ENCODE data around the gene LDAF1. TPM values are rescaled to one million over a fixed set of nuclear protein-coding genes. Genes with fewer than 3 reads are reported as not detected.
"Not testable (repeated sequence)": the region's sequence is repeated elsewhere in the genome, so short reads cannot be mapped to it uniquely, and the experiment has no call there.

Gene LDAF1
- total RNA-seq, 1 experiment from 2014 or later, result 18.7 TPM

DNA sequence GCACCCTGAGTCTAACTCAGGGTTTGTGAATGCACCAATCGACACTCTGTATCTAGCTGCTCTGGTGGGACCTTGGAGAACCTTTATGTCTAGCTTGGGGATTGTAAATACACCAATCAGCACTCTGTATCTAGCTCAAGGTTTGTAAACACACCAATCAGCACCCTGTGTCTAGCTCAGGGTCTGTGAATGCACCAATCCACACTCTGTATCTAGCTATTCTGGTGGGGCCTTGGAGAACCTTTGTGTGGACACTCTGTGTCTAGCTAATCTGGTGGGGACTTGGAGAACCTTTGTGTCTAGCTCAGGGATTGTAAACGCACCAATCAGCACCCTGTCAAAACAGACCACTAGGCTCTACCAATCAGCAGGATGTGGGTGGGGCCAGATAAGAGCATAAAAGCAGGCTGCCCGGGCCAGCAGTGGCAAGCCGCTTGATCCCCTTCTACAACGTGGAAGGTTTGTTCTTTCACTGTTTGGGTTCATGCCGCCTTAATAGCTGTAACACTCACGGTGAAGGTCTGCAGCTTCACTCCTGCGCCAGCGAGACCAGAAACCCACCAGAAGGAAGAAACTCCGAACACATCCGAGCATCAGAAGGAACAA, 5.2 kb upstream of the LDAF1 start:
- not testable (repeated sequence) for H3K27me3 ChIP-seq (ENCODE audit: insufficient read depth, low read length); H3K56ac ChIP-seq (ENCODE audit: insufficient read length, low read depth, low read length); H2BK12ac ChIP-seq (ENCODE audit: insufficient read length, low read depth, low read length); H2BK120ac ChIP-seq (ENCODE audit: low read depth, low read length, poor library complexity, severe bottlenecking); DNase-seq; H3K4me1 Mint-ChIP-seq; H3K14ac ChIP-seq (ENCODE audit: insufficient read depth, low read length); H3K27ac ChIP-seq (ENCODE audit: insufficient read length, low read depth, low read length); H3K79me2 ChIP-seq (ENCODE audit: insufficient read depth, low read length); H3K23ac ChIP-seq (ENCODE audit: insufficient read length, low read depth, low read length); H4K91ac ChIP-seq (ENCODE audit: insufficient read length, low read depth, low read length); H3T11ph ChIP-seq (ENCODE audit: low read length); H4K5ac ChIP-seq (ENCODE audit: insufficient read length, low read depth, low read length); H4K20me1 ChIP-seq (ENCODE audit: control insufficient read depth, insufficient read depth, insufficient read length); H4K8ac ChIP-seq (replicated peaks; ENCODE audit: insufficient read length, low read depth, low read length); H3K27ac Mint-ChIP-seq; H3K23me2 ChIP-seq (ENCODE audit: insufficient read length, low read depth, low read length, poor library complexity, severe bottlenecking); H3K9me3 ChIP-seq (ENCODE audit: control insufficient read depth, low read depth, low read length); H2AK5ac ChIP-seq (ENCODE audit: insufficient read length, low read length); H2BK15ac ChIP-seq (ENCODE audit: low read depth, low read length); H3K4me1 ChIP-seq (ENCODE audit: insufficient read depth, low read length); H3K9me3 Mint-ChIP-seq; H3K4me2 ChIP-seq (ENCODE audit: insufficient read depth, insufficient read length, low read length); H3K27me3 Mint-ChIP-seq (ENCODE audit: low read depth); H2BK20ac ChIP-seq (ENCODE audit: low read depth, low read length, poor library complexity, severe bottlenecking); H3K4ac ChIP-seq (ENCODE audit: low read depth, low read length); H2AFZ ChIP-seq (ENCODE audit: low read length); H3K9ac ChIP-seq (ENCODE audit: extremely low read depth, insufficient read length, low read length); H3K18ac ChIP-seq (ENCODE audit: insufficient read length, low read depth, low read length); H2BK5ac ChIP-seq (ENCODE audit: insufficient read length, low read length); H3K4me3 Mint-ChIP-seq; H3K36me3 Mint-ChIP-seq (ENCODE audit: insufficient read depth in 1 of 3, low read depth in 3 of 3); H3K79me1 ChIP-seq (ENCODE audit: insufficient read depth, low read depth, low read length, poor library complexity, severe bottlenecking)
- WGBS (ENCODE audit: extremely low coverage, insufficient read length, low lambda C conversion rate), result no CpG with 5 or more reads among the region's 11 CpGs

- not testable (repeated sequence) for H4K5ac ChIP-seq (ENCODE audit: insufficient read length, low read depth, low read length); H3K9me3 Mint-ChIP-seq; H2AK5ac ChIP-seq (ENCODE audit: insufficient read length, low read length); H3K4me3 Mint-ChIP-seq; H2BK12ac ChIP-seq (ENCODE audit: insufficient read length, low read depth, low read length); H3K14ac ChIP-seq (ENCODE audit: insufficient read depth, low read length); H3K27me3 Mint-ChIP-seq (ENCODE audit: low read depth); H3K79me2 ChIP-seq (ENCODE audit: insufficient read depth, low read length); H3K4me2 ChIP-seq (ENCODE audit: insufficient read depth, insufficient read length, low read length); H3K9me3 ChIP-seq (ENCODE audit: control insufficient read depth, low read depth, low read length); H3K27ac ChIP-seq (ENCODE audit: insufficient read length, low read depth, low read length); H3T11ph ChIP-seq (ENCODE audit: low read length); H2BK15ac ChIP-seq (ENCODE audit: low read depth, low read length); H4K8ac ChIP-seq (replicated peaks; ENCODE audit: insufficient read length, low read depth, low read length); H3K79me1 ChIP-seq (ENCODE audit: insufficient read depth, low read depth, low read length, poor library complexity, severe bottlenecking); H3K23ac ChIP-seq (ENCODE audit: insufficient read length, low read depth, low read length); H3K56ac ChIP-seq (ENCODE audit: insufficient read length, low read depth, low read length); H3K4me1 ChIP-seq (ENCODE audit: insufficient read depth, low read length); H3K4ac ChIP-seq (ENCODE audit: low read depth, low read length); H4K91ac ChIP-seq (ENCODE audit: insufficient read length, low read depth, low read length); H4K20me1 ChIP-seq (ENCODE audit: control insufficient read depth, insufficient read depth, insufficient read length); DNase-seq; H3K9ac ChIP-seq (ENCODE audit: extremely low read depth, insufficient read length, low read length); H2BK20ac ChIP-seq (ENCODE audit: low read depth, low read length, poor library complexity, severe bottlenecking); H3K27me3 ChIP-seq (ENCODE audit: insufficient read depth, low read length); H3K18ac ChIP-seq (ENCODE audit: insufficient read length, low read depth, low read length); H2BK5ac ChIP-seq (ENCODE audit: insufficient read length, low read length); H3K27ac Mint-ChIP-seq; H2BK120ac ChIP-seq (ENCODE audit: low read depth, low read length, poor library complexity, severe bottlenecking); H3K36me3 Mint-ChIP-seq (ENCODE audit: insufficient read depth in 1 of 3, low read depth in 3 of 3); H2AFZ ChIP-seq (ENCODE audit: low read length)
- H3K4me1 Mint-ChIP-seq, result peaks cover 15 to 22% of the 10 kb centered on the region in 2 experiments
- H3K23me2 ChIP-seq (ENCODE audit: insufficient read length, low read depth, low read length, poor library complexity, severe bottlenecking), result peaks cover 13% of the 10 kb centered on the region
- WGBS (ENCODE audit: extremely low coverage, insufficient read length, low lambda C conversion rate), result no CpG with 5 or more reads among the region's 1 CpG
Measured at GRCh38 chr16:21156011-21156410, 2.5 kb upstream of the LDAF1 start.
